Endothelial cell of umbilical vein (primary cell): ENCODE data around the gene MITF. TPM values are rescaled to one million over a fixed set of nuclear protein-coding genes. Genes with fewer than 3 reads are reported as not detected.

ENCODE experiments used
- BruUV-seq: library from RNA; stranded (reverse); fragments of 400-500 nt; replicated peaks from 2 replicates; lab custom pipeline; 2021; lab: Mats Ljungman, UMichigan
- CTCF ChIA-PET: fragments of 300-600, 350-600 bp; sonication (Branson Sonifier 250); formaldehyde crosslinking; loops from one replicate; lab custom pipeline; 2021; ENCODE audit warnings: antibody characterized with exemption, inconsistent platforms; lab: Charles Lee
- POLR2A ChIA-PET: fragments of 300-600, 350-600 bp; sonication (Branson Sonifier 250); formaldehyde crosslinking; loops from one replicate; lab custom pipeline; 2021; ENCODE audit warnings: antibody characterized with exemption, inconsistent platforms; lab: Charles Lee
- DNase-seq: peaks from one replicate; pipeline ENCODE4 v3.0.0-alpha.2; 2011; ENCODE audit warnings: low read depth, low spot score
- FAIRE-seq: peaks from 2 replicates; lab custom pipeline; 2011; peaks lifted over from hg19 to GRCh38; lab: Jason Lieb, UNC
- H2AFZ ChIP-seq: 2 replicates; pipeline ENCODE4 v1.6.0; 2012; ENCODE audit warnings: low read depth, low read length, control low read depth, inconsistent platforms
- H3K27ac ChIP-seq: 2 replicates; pipeline ENCODE4 v1.5.1; 2011; ENCODE audit warnings: low read depth, mild to moderate bottlenecking, control low read depth, low read length, moderate library complexity; ENCODE audit not compliant: insufficient read depth
- H3K27me3 ChIP-seq, 2 experiments: 2 replicates each; pipeline versions ENCODE4 v1.6.0 to v1.6.1; 2011; ENCODE audit warnings: low read length in 2 of 2, mixed read lengths in 1 of 2; ENCODE audit not compliant: control insufficient read depth in 2 of 2, insufficient read depth in 2 of 2
- H3K36me3 ChIP-seq, 2 experiments: 2 replicates in 1 of 2; 3 replicates in 1 of 2; pipeline ENCODE4 v1.5.1; 2011; ENCODE audit warnings: low read length in 2 of 2, mild to moderate bottlenecking in 1 of 2, moderate library complexity in 1 of 2; ENCODE audit not compliant: control insufficient read depth in 2 of 2, insufficient read depth in 2 of 2; ENCODE audit errors: extremely low read depth in 1 of 2
- H3K4me1 ChIP-seq: 3 replicates; pipeline ENCODE4 v1.5.1; 2011; ENCODE audit warnings: mild to moderate bottlenecking, low read length; ENCODE audit not compliant: control insufficient read depth, insufficient read depth; ENCODE audit errors: extremely low read depth
- H3K4me2 ChIP-seq: 2 replicates; pipeline ENCODE4 v1.6.1; 2011; ENCODE audit warnings: low read length, control low read depth, mixed read lengths; ENCODE audit not compliant: insufficient read depth
- H3K4me3 ChIP-seq, 3 experiments: fragments of 200-600 bp in 1 of 3; sonication (generic), shearing (Covaris generic) in 1 of 3; replicated peaks in 1 of 3; 2 replicates each; pipeline ENCODE4 v1.5.1; 2011 to 2016; ENCODE audit warnings: control low read depth in 3 of 3, low read length in 3 of 3, mild to moderate bottlenecking in 2 of 3, inconsistent platforms in 1 of 3, low read depth in 1 of 3, moderate library complexity in 1 of 3; ENCODE audit not compliant: insufficient read depth in 1 of 3
- H3K79me2 ChIP-seq: 2 replicates; pipeline ENCODE4 v1.6.0; 2012; ENCODE audit warnings: low read length, inconsistent platforms; ENCODE audit not compliant: control insufficient read depth, insufficient read depth
- H3K9ac ChIP-seq: replicated peaks from 2 replicates; pipeline ENCODE3; 2011; ENCODE audit warnings: low read length, control low read depth; ENCODE audit not compliant: insufficient read depth; ENCODE audit errors: extremely low read depth
- H3K9me1 ChIP-seq: replicated peaks from 3 replicates; pipeline ENCODE4 v1.6.0; 2011; ENCODE audit warnings: mild to moderate bottlenecking, low read length; ENCODE audit not compliant: control insufficient read depth, insufficient read depth; ENCODE audit errors: extremely low read depth
- H3K9me3 ChIP-seq: replicated peaks from 2 replicates; pipeline ENCODE4 v1.5.1; 2012; ENCODE audit warnings: low read length, inconsistent platforms; ENCODE audit not compliant: control insufficient read depth, insufficient read depth
- H4K20me1 ChIP-seq: replicated peaks from 2 replicates; pipeline ENCODE3; 2011; ENCODE audit warnings: mild to moderate bottlenecking, low read length; ENCODE audit not compliant: control insufficient read depth, insufficient read depth; ENCODE audit errors: extremely low read depth
- EZH2 ChIP-seq: IDR thresholded peaks from 2 replicates; pipeline ENCODE4 v1.6.1; 2012; ENCODE audit warnings: borderline replicate concordance, low read depth, mild to moderate bottlenecking, moderate library complexity, low read length, inconsistent platforms; ENCODE audit not compliant: severe bottlenecking
- FOS ChIP-seq: IDR thresholded peaks from 2 replicates; pipeline ENCODE4 v1.6.1; 2011; ENCODE audit warnings: mild to moderate bottlenecking, low read length, moderate library complexity, borderline replicate concordance; ENCODE audit not compliant: insufficient read depth
- GATA2 ChIP-seq: IDR thresholded peaks from 2 replicates; pipeline ENCODE4 v1.7.0; 2011; ENCODE audit warnings: low read depth, mild to moderate bottlenecking, moderate library complexity, mixed read lengths, low read length; ENCODE audit not compliant: insufficient read length, insufficient read depth
- JUN ChIP-seq: IDR thresholded peaks from 2 replicates; pipeline ENCODE4 v1.6.1; 2011; ENCODE audit warnings: borderline replicate concordance, low read depth; ENCODE audit not compliant: insufficient read length, insufficient read depth
- MYC ChIP-seq: IDR thresholded peaks from one replicate; pipeline ENCODE4 v1.6.1; 2011; ENCODE audit warnings: mild to moderate bottlenecking, low read depth, low read length
- POLR2A ChIP-seq: IDR thresholded peaks from 2 replicates; pipeline ENCODE4 v1.6.1; 2012; ENCODE audit warnings: low read depth, mild to moderate bottlenecking, control low read depth, low read length
- POLR2AphosphoS5 ChIP-seq: IDR thresholded peaks from 2 replicates; pipeline ENCODE4 v1.6.1; 2012; ENCODE audit warnings: low read depth, mild to moderate bottlenecking, control low read depth, low read length, moderate library complexity; ENCODE audit not compliant: insufficient read depth
- dilution Hi-C: fragments of 300-500 bp; cut with MboI; formaldehyde crosslinking; loops from one replicate; pipeline ENCODE4 v1.15.0; 2019; ENCODE audit warnings: low sequenced_read_pairs; ENCODE audit not compliant: extremely low pct_ligation_motif_present
- intact Hi-C: fragments of 100-400 bp; cut with micrococcal nuclease; formaldehyde crosslinking; loops from one replicate; pipeline ENCODE4 v1.10.0; 2022
- polyA plus RNA-seq, 4 experiments: library from polyadenylated mRNA; depleted of rRNA in 3 of 4; stranded (reverse) in 3 of 4; unstranded in 1 of 4; fragments of >200 nt; gene quantifications; 2 replicates each; pipeline versions ENCODE4 v1.2.1 to v1.2.3, GENCODE V29; 2011 to 2012; ENCODE audit warnings: missing spikeins in 1 of 4
- total RNA-seq: library from RNA; stranded (reverse); gene quantifications from 2 replicates; pipeline ENCODE4 v1.2.3, GENCODE V29; 2021
- TF ChIP-seq, protein P1 (sequence below): IDR thresholded peaks from 2 replicates; pipeline ENCODE4 v1.6.1; 2011; ENCODE audit not compliant: insufficient read depth, insufficient read length
- TF ChIP-seq, protein P2 (sequence below), 2 donors: IDR thresholded peaks; 1 replicate in 1 of 2; 2 replicates in 1 of 2; pipeline ENCODE4 v1.5.1; 2011; ENCODE audit warnings: low read length in 2 of 2, mild to moderate bottlenecking in 2 of 2, moderate library complexity in 2 of 2, control low read depth in 1 of 2, inconsistent platforms in 1 of 2, low read depth in 1 of 2; ENCODE audit not compliant: insufficient read depth in 1 of 2; ENCODE audit errors: extremely low read depth in 1 of 2

The MITF gene
- total and polyA plus RNA-seq, 2 donors (not counting 3 experiments of a cell fraction or from before 2014, with no cell fraction given): 1.6 to 2.5 TPM

- no peaks in the 10 kb centered on the region for H3K79me2 ChIP-seq
- FAIRE-seq (no peak), DNase-seq (no peak)
- H4K20me1 ChIP-seq: no peaks in the 10 kb centered on the region
- no peak overlapping the region for H3K9ac ChIP-seq
- no peak overlapping the region for H2AFZ ChIP-seq
- CTCF ChIA-PET: interaction anchor here (0.5 kb wide), 1 partner anchor 28 kb away, joined by 3 read pairs; no protein-coding TSS in a partner anchor
- H3K4me3 ChIP-seq: no peak overlapping the region
- H3K36me3 ChIP-seq: no peaks in the 10 kb centered on the region
- H3K27me3 ChIP-seq: no peaks in the 10 kb centered on the region
- intact Hi-C loops (no loop called here), dilution Hi-C loops (no loop called here)
- no TSS peak for BruUV-seq
- no peaks in the 10 kb centered on the region for H3K9me3 ChIP-seq
- POLR2A ChIA-PET: no interaction called here
- H3K4me2 ChIP-seq: no peak overlapping the region
- no peaks in the 10 kb centered on the region for H3K9me1 ChIP-seq
- no peak for TF ChIP-seq FOS
- TF ChIP-seq MYC: no peak
- no peak for TF ChIP-seq POLR2AphosphoS5
- TF ChIP-seq POLR2A: no peak
- TF ChIP-seq EZH2: no peak
- TF ChIP-seq GATA2: no peak
- TF ChIP-seq, protein P1, sequence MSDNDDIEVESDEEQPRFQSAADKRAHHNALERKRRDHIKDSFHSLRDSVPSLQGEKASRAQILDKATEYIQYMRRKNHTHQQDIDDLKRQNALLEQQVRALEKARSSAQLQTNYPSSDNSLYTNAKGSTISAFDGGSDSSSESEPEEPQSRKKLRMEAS: no peak
- no peak for TF ChIP-seq JUN
- TF ChIP-seq, protein P2, sequence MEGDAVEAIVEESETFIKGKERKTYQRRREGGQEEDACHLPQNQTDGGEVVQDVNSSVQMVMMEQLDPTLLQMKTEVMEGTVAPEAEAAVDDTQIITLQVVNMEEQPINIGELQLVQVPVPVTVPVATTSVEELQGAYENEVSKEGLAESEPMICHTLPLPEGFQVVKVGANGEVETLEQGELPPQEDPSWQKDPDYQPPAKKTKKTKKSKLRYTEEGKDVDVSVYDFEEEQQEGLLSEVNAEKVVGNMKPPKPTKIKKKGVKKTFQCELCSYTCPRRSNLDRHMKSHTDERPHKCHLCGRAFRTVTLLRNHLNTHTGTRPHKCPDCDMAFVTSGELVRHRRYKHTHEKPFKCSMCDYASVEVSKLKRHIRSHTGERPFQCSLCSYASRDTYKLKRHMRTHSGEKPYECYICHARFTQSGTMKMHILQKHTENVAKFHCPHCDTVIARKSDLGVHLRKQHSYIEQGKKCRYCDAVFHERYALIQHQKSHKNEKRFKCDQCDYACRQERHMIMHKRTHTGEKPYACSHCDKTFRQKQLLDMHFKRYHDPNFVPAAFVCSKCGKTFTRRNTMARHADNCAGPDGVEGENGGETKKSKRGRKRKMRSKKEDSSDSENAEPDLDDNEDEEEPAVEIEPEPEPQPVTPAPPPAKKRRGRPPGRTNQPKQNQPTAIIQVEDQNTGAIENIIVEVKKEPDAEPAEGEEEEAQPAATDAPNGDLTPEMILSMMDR (IDR thresholded peaks at IDR 0.05; ENCODE audit: extremely low read depth in 1 of 2, insufficient read depth in 1 of 2, low read depth in 1 of 2, low read length in 2 of 2): no peak
- H3K4me1 ChIP-seq: peaks cover 37% of the 10 kb centered on the region
- no peak overlapping the region for H3K27ac ChIP-seq
These were observed 29.2 kb downstream of the MITF start for GRCh38 chr3:69768438-69768837.
